IMR-90 (cell line): Measurements from ENCODE around the gene KHK. TPM values are rescaled to one million over a fixed set of nuclear protein-coding genes. Genes with fewer than 3 reads are reported as not detected.

Source experiments
- ATAC-seq: fragments of 200-7000 bp; cut with Tn5 transposase; 2 replicates; pipeline ENCODE4 v1.9.1; 2020; ENCODE audit warnings: low read depth, mild to moderate bottlenecking, moderate library complexity
- BruUV-seq: library from RNA; stranded (reverse); fragments of 400-500 nt; replicated peaks from 2 replicates; lab custom pipeline; 2021; lab: Mats Ljungman, UMichigan
- CTCF ChIA-PET: fragments of 300-600 bp; formaldehyde crosslinking; extraction: SDS; loops from one replicate; lab custom pipeline; 2021; ENCODE audit warnings: antibody characterized with exemption; lab: Yijun Ruan, JAX
- POLR2A ChIA-PET: fragments of 300-600 bp; sonication (Branson Sonifier 250); formaldehyde crosslinking; loops from one replicate; lab custom pipeline; 2022; ENCODE audit warnings: antibody characterized with exemption; ENCODE audit not compliant: unreplicated experiment; lab: Charles Lee
- DNase-seq: peaks from one replicate; pipeline ENCODE4 v3.0.0; 2013
- H2AFZ ChIP-seq: replicated peaks from 2 replicates; pipeline ENCODE3; 2013; ENCODE audit warnings: low read length, mild to moderate bottlenecking; ENCODE audit not compliant: poor library complexity
- H2AK5ac ChIP-seq: 2 replicates; pipeline ENCODE4 v1.6.1; 2013; ENCODE audit warnings: low read depth, low read length, inconsistent platforms
- H2AK9ac ChIP-seq: replicated peaks from 2 replicates; pipeline ENCODE3; 2013; ENCODE audit warnings: mild to moderate bottlenecking, low read depth, low read length, moderate library complexity; ENCODE audit not compliant: poor library complexity
- H2BK120ac ChIP-seq: 2 replicates; pipeline ENCODE4 v1.6.1; 2013; ENCODE audit warnings: low read depth, low read length, inconsistent platforms
- H2BK15ac ChIP-seq: 3 replicates; pipeline ENCODE4 v1.6.1; 2013; ENCODE audit warnings: low read depth, low read length, inconsistent platforms
- H2BK20ac ChIP-seq: 2 replicates; pipeline ENCODE4 v1.6.1; 2013; ENCODE audit warnings: low read depth, mild to moderate bottlenecking, inconsistent platforms, low read length, moderate library complexity
- H2BK5ac ChIP-seq: 2 replicates; pipeline ENCODE4 v1.6.1; 2013; ENCODE audit warnings: mild to moderate bottlenecking, low read depth, low read length, inconsistent platforms; ENCODE audit not compliant: poor library complexity, severe bottlenecking
- H3K14ac ChIP-seq: replicated peaks from 2 replicates; pipeline ENCODE4 v1.6.1; 2013; ENCODE audit warnings: low read depth, low read length, inconsistent platforms
- H3K18ac ChIP-seq: 2 replicates; pipeline ENCODE4 v1.6.1; 2013; ENCODE audit warnings: low read depth, low read length, control low read depth
- H3K23ac ChIP-seq: 2 replicates; pipeline ENCODE4 v1.6.1; 2013; ENCODE audit warnings: low read depth, low read length, inconsistent platforms
- H3K27ac ChIP-seq: 2 replicates; pipeline ENCODE4 v1.5.1; 2013; ENCODE audit warnings: mild to moderate bottlenecking, control low read depth, low read length; ENCODE audit not compliant: insufficient read depth
- H3K27me3 ChIP-seq: 2 replicates; pipeline ENCODE4 v1.6.1; 2013; ENCODE audit warnings: low read length; ENCODE audit not compliant: control insufficient read depth, insufficient read depth
- H3K36me3 ChIP-seq: 2 replicates; pipeline ENCODE4 v1.6.1; 2013; ENCODE audit warnings: low read length, mixed read lengths; ENCODE audit not compliant: control insufficient read depth, insufficient read depth
- H3K4ac ChIP-seq: 2 replicates; pipeline ENCODE4 v1.6.1; 2013; ENCODE audit warnings: low read depth, low read length, inconsistent platforms
- H3K4me1 ChIP-seq: 2 replicates; pipeline ENCODE4 v1.6.1; 2013; ENCODE audit warnings: low read length, mixed read lengths; ENCODE audit not compliant: control insufficient read depth, insufficient read depth
- H3K4me2 ChIP-seq: 2 replicates; pipeline ENCODE4 v1.6.1; 2013; ENCODE audit warnings: low read depth, mild to moderate bottlenecking, control low read depth, low read length, moderate library complexity
- H3K4me3 ChIP-seq: 2 replicates; pipeline ENCODE4 v1.5.1; 2013; ENCODE audit warnings: low read depth, mild to moderate bottlenecking, control low read depth, low read length, moderate library complexity; ENCODE audit not compliant: insufficient read depth
- H3K56ac ChIP-seq: 2 replicates; pipeline ENCODE4 v1.6.1; 2013; ENCODE audit warnings: low read length, inconsistent platforms; ENCODE audit not compliant: insufficient read depth; ENCODE audit errors: extremely low read depth
- H3K79me1 ChIP-seq, 2 experiments: 2 replicates each; pipeline ENCODE4 v1.6.1; 2013; ENCODE audit warnings: low read length in 2 of 2, inconsistent platforms in 1 of 2, low read depth in 1 of 2
- H3K9ac ChIP-seq: 2 replicates; pipeline ENCODE4 v1.6.1; 2013; ENCODE audit warnings: low read depth, low read length, control low read depth
- H3K9me1 ChIP-seq: 2 replicates; pipeline ENCODE4 v1.6.1; 2013; ENCODE audit warnings: low read length, inconsistent platforms; ENCODE audit not compliant: insufficient read depth
- H3K9me3 ChIP-seq: 2 replicates; pipeline ENCODE4 v1.6.1; 2013; ENCODE audit warnings: low read length; ENCODE audit not compliant: control insufficient read depth, insufficient read depth
- H4K20me1 ChIP-seq: 2 replicates; pipeline ENCODE4 v1.6.1; 2013; ENCODE audit warnings: low read length, inconsistent platforms; ENCODE audit not compliant: insufficient read depth
- H4K5ac ChIP-seq: 2 replicates; pipeline ENCODE4 v1.6.1; 2013; ENCODE audit warnings: mild to moderate bottlenecking, low read depth, low read length, control low read depth
- H4K8ac ChIP-seq, 2 experiments: 2 replicates each; pipeline ENCODE4 v1.6.1; 2013; ENCODE audit warnings: low read depth in 2 of 2, low read length in 2 of 2, control low read depth in 1 of 2, inconsistent platforms in 1 of 2
- H4K91ac ChIP-seq: 2 replicates; pipeline ENCODE4 v1.6.1; 2013; ENCODE audit warnings: low read depth, low read length, inconsistent platforms; ENCODE audit not compliant: insufficient read depth
- BHLHE40 ChIP-seq: fragments of 150-350 bp; IDR thresholded peaks from 2 replicates; pipeline ENCODE4 v1.6.1; 2016; ENCODE audit warnings: mild to moderate bottlenecking, low read depth, low read length
- CEBPB ChIP-seq: IDR thresholded peaks from 2 replicates; pipeline ENCODE4 v1.6.1; 2012; ENCODE audit warnings: low read depth, low read length, improper control_type of control experiment
- CHD1 ChIP-seq: IDR thresholded peaks from 2 replicates; pipeline ENCODE4 v1.6.1; 2012; ENCODE audit warnings: low read depth, low read length, improper control_type of control experiment
- ELK1 ChIP-seq: fragments of 150-350 bp; IDR thresholded peaks from 2 replicates; pipeline ENCODE4 v1.6.1; 2016; ENCODE audit warnings: low read depth, mild to moderate bottlenecking, low read length, moderate library complexity, borderline replicate concordance
- FOS ChIP-seq: fragments of 150-350 bp; IDR thresholded peaks from 2 replicates; pipeline ENCODE4 v1.6.1; 2016; ENCODE audit warnings: low read depth, low read length
- MAFK ChIP-seq: IDR thresholded peaks from 2 replicates; pipeline ENCODE4 v1.6.1; 2012; ENCODE audit warnings: low read depth, low read length, improper control_type of control experiment
- MAZ ChIP-seq: IDR thresholded peaks from 2 replicates; pipeline ENCODE4 v1.6.1; 2012; ENCODE audit warnings: low read depth, mild to moderate bottlenecking, low read length, improper control_type of control experiment, moderate library complexity, borderline replicate concordance
- MXI1 ChIP-seq: IDR thresholded peaks from 2 replicates; pipeline ENCODE4 v1.6.1; 2012; ENCODE audit warnings: low read depth, mild to moderate bottlenecking, low read length, moderate library complexity, borderline replicate concordance
- NFE2L2 ChIP-seq: fragments of 150-350 bp; IDR thresholded peaks from 2 replicates; pipeline ENCODE4 v1.6.1; 2016; ENCODE audit warnings: low read depth, mild to moderate bottlenecking, low read length
- POLR2A ChIP-seq: IDR thresholded peaks from 2 replicates; pipeline ENCODE4 v1.6.1; 2012; ENCODE audit warnings: mild to moderate bottlenecking, low read depth, low read length
- RAD21 ChIP-seq: IDR thresholded peaks from 2 replicates; pipeline ENCODE4 v1.6.1; 2012; ENCODE audit warnings: low read length, improper control_type of control experiment
- RCOR1 ChIP-seq: IDR thresholded peaks from 2 replicates; pipeline ENCODE4 v1.6.1; 2012; ENCODE audit warnings: mild to moderate bottlenecking, low read length, improper control_type of control experiment; ENCODE audit not compliant: insufficient replicate concordance
- RFX5 ChIP-seq: IDR thresholded peaks from 2 replicates; pipeline ENCODE4 v1.8.0; 2012; ENCODE audit warnings: low read depth, mild to moderate bottlenecking, low read length, moderate library complexity
- SMC3 ChIP-seq: fragments of 150-350 bp; IDR thresholded peaks from 2 replicates; pipeline ENCODE4 v1.6.1; 2016; ENCODE audit warnings: low read depth, mild to moderate bottlenecking, antibody characterized with exemption, low read length, moderate library complexity
- USF2 ChIP-seq: fragments of 150-350 bp; IDR thresholded peaks from 2 replicates; pipeline ENCODE4 v1.6.1; 2017; ENCODE audit warnings: mild to moderate bottlenecking, antibody characterized with exemption, low read length, low read depth
- WGBS, 2 experiments: methylation state at CpG; one replicate each; pipeline versions ENCODE4 v1.1.5 to v1.1.7; 2013; ENCODE audit warnings: missing lambda C conversion rate in 2 of 2; ENCODE audit not compliant: insufficient read length in 1 of 2; ENCODE audit errors: extremely low coverage in 2 of 2; 5-methylcytosine and 5-hydroxymethylcytosine counted together
- dilution Hi-C: fragments of 300-500 bp; cut with HindIII; formaldehyde crosslinking; loops from one replicate; pipeline ENCODE4 v1.14.3; 2018; ENCODE audit warnings: low sequenced_read_pairs; ENCODE audit not compliant: unreplicated experiment
- in situ Hi-C: fragments of 300-500 bp; cut with MboI; formaldehyde crosslinking; loops from 3 replicates; pipeline ENCODE4 v1.14.3; 2019; ENCODE audit warnings: low sequenced_read_pairs, inconsistent platforms, mixed read lengths
- intact Hi-C: fragments of 100-400 bp; cut with micrococcal nuclease; formaldehyde crosslinking; loops from 2 replicates; pipeline ENCODE4 v1.10.0; 2022
- polyA plus RNA-seq, 3 experiments: library from polyadenylated mRNA; depleted of rRNA; stranded (reverse); fragments of >200 nt; gene quantifications; 2 replicates each; pipeline ENCODE4 v1.2.3, GENCODE V29; 2012; ENCODE audit warnings: low replicate concordance in 1 of 3
- total RNA-seq: library from RNA; depleted of rRNA; stranded (reverse); fragments of >200 nt; gene quantifications from 2 replicates; pipeline ENCODE4 v1.2.3, GENCODE V29; 2012
- TF ChIP-seq, protein P1 (sequence below): conservative IDR thresholded peaks from 2 replicates; pipeline ENCODE4 v1.5.1; 2012; ENCODE audit warnings: mild to moderate bottlenecking, low read depth, low read length, improper control_type of control experiment

The KHK gene
- total and polyA plus RNA-seq, 2 of the 4 experiments (the other 2 are of a cell fraction): 0.72 to 0.82 TPM

DNA sequence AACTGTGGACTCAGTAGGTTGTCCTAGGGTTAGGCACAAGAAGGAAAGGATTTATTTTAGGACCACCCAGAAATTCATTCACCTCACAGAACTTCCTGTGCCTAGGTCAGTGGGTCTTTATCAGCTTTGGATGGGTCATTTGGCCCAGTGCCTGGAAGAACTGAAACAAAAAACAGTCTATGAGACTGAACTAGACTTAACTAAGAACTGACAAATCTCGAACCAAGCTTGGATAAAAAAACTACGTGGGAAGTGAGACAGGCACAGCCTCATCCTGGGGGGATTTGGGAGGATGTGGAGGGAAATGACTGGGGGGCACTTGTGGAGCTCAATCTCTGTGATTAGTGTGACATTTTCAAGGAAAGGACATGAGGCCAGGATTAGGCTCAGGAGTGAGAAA lies 12.8 kb upstream of the KHK start:
- peaks cover 37% of the 10 kb centered on the region for H3K4me1 ChIP-seq
- peak overlapping the region; percentile 90 for H2AK5ac ChIP-seq
- no peak overlapping the region for H2AFZ ChIP-seq
- no peaks in the 10 kb centered on the region for H3K9me3 ChIP-seq
- DNase-seq (peak; percentile 22), ATAC-seq (no peak)
- peaks cover 12% of the 10 kb centered on the region for H3K36me3 ChIP-seq
- peak overlapping the region; percentile 78 for H2BK20ac ChIP-seq
- peak overlapping the region; percentile 2 for H4K91ac ChIP-seq
- H3K9ac ChIP-seq: peak overlapping the region; percentile 14; the same call in 1 of the 2 replicates
- CTCF ChIA-PET: no interaction called here
- no peak overlapping the region for H3K4me2 ChIP-seq
- no peak overlapping the region; the same call in 1 of the 2 replicates for H3K56ac ChIP-seq
- peak overlapping the region; percentile 68 for H3K14ac ChIP-seq
- intact Hi-C loops (loop anchor here (5.0 kb wide), 1 partner anchor 111 kb away; no protein-coding TSS in a partner anchor), dilution Hi-C loops (no loop called here), in situ Hi-C loops (no loop called here)
- H3K18ac ChIP-seq: peak overlapping the region; percentile 65
- H2BK5ac ChIP-seq: peak overlapping the region; percentile 41
- no peak overlapping the region for H3K4me3 ChIP-seq
- no CpG with 5 or more reads among the region's 2 CpGs for WGBS, 2 experiments
- peak overlapping the region; percentile 66 for H2AK9ac ChIP-seq
- peak overlapping the region; percentile 6; the same call in 2 of the 3 replicates for H2BK15ac ChIP-seq
- H3K9me1 ChIP-seq: peaks cover 22% of the 10 kb centered on the region
- H4K5ac ChIP-seq: peak overlapping the region; percentile 58
- no TSS peak for BruUV-seq
- H4K8ac ChIP-seq: peak overlapping the region; percentile 45 to 74; a peak in 2 of 4 replicates
- peak overlapping the region; percentile 77 for H3K23ac ChIP-seq
- H3K27me3 ChIP-seq: no peaks in the 10 kb centered on the region
- H3K27ac ChIP-seq: peak overlapping the region; percentile 68; the same call in 1 of the 2 replicates
- peaks cover 17 to 36% of the 10 kb centered on the region in 2 experiments for H3K79me1 ChIP-seq
- no peak for TF ChIP-seq RCOR1
- no peak for TF ChIP-seq MAZ
- no peak for TF ChIP-seq FOS
- no peak for TF ChIP-seq USF2
- TF ChIP-seq POLR2A: no peak
- TF ChIP-seq RFX5: no peak
- TF ChIP-seq, protein P1, sequence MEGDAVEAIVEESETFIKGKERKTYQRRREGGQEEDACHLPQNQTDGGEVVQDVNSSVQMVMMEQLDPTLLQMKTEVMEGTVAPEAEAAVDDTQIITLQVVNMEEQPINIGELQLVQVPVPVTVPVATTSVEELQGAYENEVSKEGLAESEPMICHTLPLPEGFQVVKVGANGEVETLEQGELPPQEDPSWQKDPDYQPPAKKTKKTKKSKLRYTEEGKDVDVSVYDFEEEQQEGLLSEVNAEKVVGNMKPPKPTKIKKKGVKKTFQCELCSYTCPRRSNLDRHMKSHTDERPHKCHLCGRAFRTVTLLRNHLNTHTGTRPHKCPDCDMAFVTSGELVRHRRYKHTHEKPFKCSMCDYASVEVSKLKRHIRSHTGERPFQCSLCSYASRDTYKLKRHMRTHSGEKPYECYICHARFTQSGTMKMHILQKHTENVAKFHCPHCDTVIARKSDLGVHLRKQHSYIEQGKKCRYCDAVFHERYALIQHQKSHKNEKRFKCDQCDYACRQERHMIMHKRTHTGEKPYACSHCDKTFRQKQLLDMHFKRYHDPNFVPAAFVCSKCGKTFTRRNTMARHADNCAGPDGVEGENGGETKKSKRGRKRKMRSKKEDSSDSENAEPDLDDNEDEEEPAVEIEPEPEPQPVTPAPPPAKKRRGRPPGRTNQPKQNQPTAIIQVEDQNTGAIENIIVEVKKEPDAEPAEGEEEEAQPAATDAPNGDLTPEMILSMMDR: no peak
- TF ChIP-seq RAD21: no peak
- TF ChIP-seq ELK1: no peak
- no peak for TF ChIP-seq SMC3
- no peak for TF ChIP-seq BHLHE40
- TF ChIP-seq NFE2L2: no peak
- TF ChIP-seq MAFK: no peak
- TF ChIP-seq CHD1: no peak
- no peak for TF ChIP-seq MXI1
- no peak for TF ChIP-seq CEBPB
- peak overlapping the region; percentile 80 for H3K4ac ChIP-seq
- POLR2A ChIA-PET: no interaction called here
- H2BK120ac ChIP-seq: peak overlapping the region; percentile 80
- peaks cover 11% of the 10 kb centered on the region for H4K20me1 ChIP-seq
